SU-DHL-6 (cell line): ENCODE results near the gene HIVEP2.

Experiments used
- H2AFZ ChIP-seq: fragments of 200-600 bp; sonication (generic); 2 replicates; pipeline ENCODE4 v1.6.1; 2014; ENCODE audit warnings: low read depth, mild to moderate bottlenecking, moderate library complexity, mixed read lengths, antibody characterized with exemption, low read length; ENCODE audit not compliant: severe bottlenecking
- H3F3A ChIP-seq: fragments of 200-600 bp; shearing (Covaris generic); 2 replicates; pipeline ENCODE4 v1.6.0; 2016; ENCODE audit warnings: antibody characterized with exemption, mild to moderate bottlenecking; ENCODE audit not compliant: insufficient read depth
- H3K27ac ChIP-seq: fragments of 200-600 bp; sonication (generic); 2 replicates; pipeline ENCODE4 v1.5.1; 2016; ENCODE audit warnings: low read depth, mild to moderate bottlenecking, low read length, moderate library complexity, mixed read lengths
- H3K27me3 ChIP-seq: fragments of 200-600 bp; sonication (generic), shearing (Covaris generic); 2 replicates; pipeline ENCODE4 v1.6.0; 2014; ENCODE audit warnings: mild to moderate bottlenecking, low read length
- H3K36me3 ChIP-seq: fragments of 200-600 bp; sonication (generic); 2 replicates; pipeline ENCODE4 v1.6.1; 2014; ENCODE audit warnings: mild to moderate bottlenecking, low read length, mixed read lengths
- H3K4me2 ChIP-seq: fragments of 300-600, 200-600 bp; shearing (Covaris generic), sonication (generic); 2 replicates; pipeline ENCODE4 v1.6.0; 2014; ENCODE audit warnings: low read length, low read depth, mild to moderate bottlenecking; ENCODE audit not compliant: poor library complexity, severe bottlenecking
- H3K4me3 ChIP-seq: fragments of 200-600 bp; sonication (generic); 2 replicates; pipeline ENCODE4 v1.5.1; 2014; ENCODE audit warnings: antibody characterized with exemption, low read length, mild to moderate bottlenecking, mixed read lengths; ENCODE audit not compliant: insufficient read depth, poor library complexity, severe bottlenecking
- H3K79me2 ChIP-seq: fragments of 200-600 bp; sonication (generic); 2 replicates; pipeline ENCODE4 v1.6.1; 2014; ENCODE audit warnings: mild to moderate bottlenecking, low read length, moderate library complexity; ENCODE audit not compliant: insufficient read depth
- H3K9ac ChIP-seq: fragments of 200-600 bp; sonication (generic); 2 replicates; pipeline ENCODE4 v1.7.0; 2014; ENCODE audit warnings: mild to moderate bottlenecking, low read length
- H3K9me2 ChIP-seq: fragments of 200-600 bp; sonication (generic); replicated peaks from 2 replicates; pipeline ENCODE4 v1.6.1; 2014; ENCODE audit warnings: low read length; ENCODE audit not compliant: insufficient read depth
- H3K9me3 ChIP-seq: fragments of 200-600 bp; sonication (generic); 2 replicates; pipeline ENCODE4 v1.6.1; 2014; ENCODE audit warnings: low read length, mixed read lengths; ENCODE audit not compliant: insufficient read depth
- H4K20me1 ChIP-seq: fragments of 200-600 bp; sonication (generic); 2 replicates; pipeline ENCODE4 v1.6.1; 2014; ENCODE audit warnings: low read depth, mild to moderate bottlenecking, antibody characterized with exemption, low read length, moderate library complexity, mixed read lengths
- EZH2phosphoT487 ChIP-seq: fragments of 200-600 bp; sonication (generic), shearing (Covaris generic); conservative IDR thresholded peaks from 2 replicates; pipeline ENCODE4 v1.6.1; 2018; ENCODE audit warnings: mild to moderate bottlenecking, antibody characterized with exemption, low read length, moderate library complexity, mixed read lengths
- TF ChIP-seq, protein P1 (sequence below): fragments of 200-600 bp; sonication (generic); IDR thresholded peaks from one replicate; pipeline ENCODE4 v1.5.1; 2017; ENCODE audit warnings: antibody characterized with exemption, mild to moderate bottlenecking, low read length, moderate library complexity; ENCODE audit not compliant: insufficient read depth, poor library complexity, severe bottlenecking

Gene HIVEP2

DNA sequence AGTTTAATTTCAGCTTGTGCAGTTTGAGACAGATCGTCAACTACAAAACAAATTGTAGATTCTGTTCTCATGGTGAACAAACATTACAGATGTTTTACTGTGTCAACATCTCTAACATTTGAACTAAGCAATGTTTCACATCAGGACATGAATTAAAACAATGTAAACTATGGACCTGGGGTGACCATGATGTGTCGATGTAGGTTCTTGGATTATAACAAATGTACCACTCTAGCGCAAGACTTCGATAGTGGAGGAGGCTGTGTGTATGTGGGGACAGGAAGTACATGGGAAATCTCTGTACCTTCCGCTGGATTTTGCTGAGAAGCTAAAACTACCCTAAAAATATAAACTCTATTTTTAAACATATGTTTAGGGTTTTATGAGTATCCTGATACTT is 17.1 kb downstream of the HIVEP2 start:
- no peak overlapping the region for H2AFZ ChIP-seq
- no peaks in the 10 kb centered on the region; the same call in 1 of the 2 replicates for H3K79me2 ChIP-seq
- no peaks in the 10 kb centered on the region for H3K9me3 ChIP-seq
- H3K27me3 ChIP-seq, result no peaks in the 10 kb centered on the region
- peak overlapping the region; percentile 74 for H3K4me2 ChIP-seq
- H3K9ac ChIP-seq, result no peak overlapping the region
- H3F3A ChIP-seq, result peaks cover 6% of the 10 kb centered on the region; the same call in 1 of the 2 replicates
- peaks cover 39% of the 10 kb centered on the region for H4K20me1 ChIP-seq
- no peak overlapping the region for H3K4me3 ChIP-seq
- H3K9me2 ChIP-seq, result no peaks in the 10 kb centered on the region
- no peaks in the 10 kb centered on the region for H3K36me3 ChIP-seq
- H3K27ac ChIP-seq, result no peak overlapping the region
- TF ChIP-seq, protein P1, sequence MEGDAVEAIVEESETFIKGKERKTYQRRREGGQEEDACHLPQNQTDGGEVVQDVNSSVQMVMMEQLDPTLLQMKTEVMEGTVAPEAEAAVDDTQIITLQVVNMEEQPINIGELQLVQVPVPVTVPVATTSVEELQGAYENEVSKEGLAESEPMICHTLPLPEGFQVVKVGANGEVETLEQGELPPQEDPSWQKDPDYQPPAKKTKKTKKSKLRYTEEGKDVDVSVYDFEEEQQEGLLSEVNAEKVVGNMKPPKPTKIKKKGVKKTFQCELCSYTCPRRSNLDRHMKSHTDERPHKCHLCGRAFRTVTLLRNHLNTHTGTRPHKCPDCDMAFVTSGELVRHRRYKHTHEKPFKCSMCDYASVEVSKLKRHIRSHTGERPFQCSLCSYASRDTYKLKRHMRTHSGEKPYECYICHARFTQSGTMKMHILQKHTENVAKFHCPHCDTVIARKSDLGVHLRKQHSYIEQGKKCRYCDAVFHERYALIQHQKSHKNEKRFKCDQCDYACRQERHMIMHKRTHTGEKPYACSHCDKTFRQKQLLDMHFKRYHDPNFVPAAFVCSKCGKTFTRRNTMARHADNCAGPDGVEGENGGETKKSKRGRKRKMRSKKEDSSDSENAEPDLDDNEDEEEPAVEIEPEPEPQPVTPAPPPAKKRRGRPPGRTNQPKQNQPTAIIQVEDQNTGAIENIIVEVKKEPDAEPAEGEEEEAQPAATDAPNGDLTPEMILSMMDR, result no peak
- no peak for TF ChIP-seq EZH2phosphoT487

DNA sequence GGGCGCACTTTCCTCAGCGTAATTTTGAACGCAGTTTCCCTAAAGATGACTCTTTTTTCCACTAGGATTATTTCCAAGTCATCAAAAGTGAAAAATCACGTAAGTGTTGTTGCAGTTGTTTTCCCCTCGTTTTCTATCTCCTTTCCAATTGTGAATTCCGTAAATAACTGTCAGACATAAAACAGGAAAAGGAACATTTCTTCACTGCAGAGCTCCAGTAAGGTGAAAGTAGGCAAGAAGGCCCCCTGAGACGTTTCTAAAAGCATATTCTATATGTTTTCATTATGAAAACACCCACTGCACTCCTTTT is 17.8 kb downstream of the HIVEP2 start:
- H3K9me2 ChIP-seq, result no peaks in the 10 kb centered on the region
- H3K27ac ChIP-seq, result no peak overlapping the region
- H3K36me3 ChIP-seq, result no peaks in the 10 kb centered on the region
- H3F3A ChIP-seq, result peaks cover 6% of the 10 kb centered on the region; the same call in 1 of the 2 replicates
- peak overlapping the region; percentile 46 for H3K9ac ChIP-seq
- H3K4me3 ChIP-seq, result peak overlapping the region; percentile 62
- H3K9me3 ChIP-seq, result no peaks in the 10 kb centered on the region
- H4K20me1 ChIP-seq, result peaks cover 33% of the 10 kb centered on the region
- peak overlapping the region; percentile 74 for H3K4me2 ChIP-seq
- TF ChIP-seq EZH2phosphoT487, result no peak
- TF ChIP-seq, protein P1, result no peak
- peak overlapping the region; percentile 1 for H2AFZ ChIP-seq
- H3K79me2 ChIP-seq, result no peaks in the 10 kb centered on the region; the same call in 1 of the 2 replicates
- H3K27me3 ChIP-seq, result no peaks in the 10 kb centered on the region

- peaks cover 6% of the 10 kb centered on the region; the same call in 1 of the 2 replicates for H3F3A ChIP-seq
- peak overlapping the region; percentile 62 for H3K4me3 ChIP-seq
- no peak overlapping the region for H3K27ac ChIP-seq
- H3K9me3 ChIP-seq, result no peaks in the 10 kb centered on the region
- H3K79me2 ChIP-seq, result no peaks in the 10 kb centered on the region; the same call in 1 of the 2 replicates
- H4K20me1 ChIP-seq, result peaks cover 28% of the 10 kb centered on the region
- H3K4me2 ChIP-seq, result peak overlapping the region; percentile 74
- no peaks in the 10 kb centered on the region for H3K27me3 ChIP-seq
- no peak for TF ChIP-seq EZH2phosphoT487
- TF ChIP-seq, protein P1, result no peak
- no peaks in the 10 kb centered on the region for H3K9me2 ChIP-seq
- H2AFZ ChIP-seq, result peak overlapping the region; percentile 56
- peak overlapping the region; percentile 46 for H3K9ac ChIP-seq
- no peaks in the 10 kb centered on the region for H3K36me3 ChIP-seq
Measured at GRCh38 chr6:142926494-142927270, 18.3 kb downstream of the HIVEP2 start.
